GM18502 (cell line): ENCODE data around the gene SHC2.

Experiments
- ATAC-seq: cut with Tn5 transposase; IDR thresholded peaks from one replicate; pipeline ENCODE4 v1.9.1; 2021; ENCODE audit warnings: mild to moderate bottlenecking; ENCODE audit not compliant: unreplicated experiment, poor library complexity

The SHC2 gene

DNA sequence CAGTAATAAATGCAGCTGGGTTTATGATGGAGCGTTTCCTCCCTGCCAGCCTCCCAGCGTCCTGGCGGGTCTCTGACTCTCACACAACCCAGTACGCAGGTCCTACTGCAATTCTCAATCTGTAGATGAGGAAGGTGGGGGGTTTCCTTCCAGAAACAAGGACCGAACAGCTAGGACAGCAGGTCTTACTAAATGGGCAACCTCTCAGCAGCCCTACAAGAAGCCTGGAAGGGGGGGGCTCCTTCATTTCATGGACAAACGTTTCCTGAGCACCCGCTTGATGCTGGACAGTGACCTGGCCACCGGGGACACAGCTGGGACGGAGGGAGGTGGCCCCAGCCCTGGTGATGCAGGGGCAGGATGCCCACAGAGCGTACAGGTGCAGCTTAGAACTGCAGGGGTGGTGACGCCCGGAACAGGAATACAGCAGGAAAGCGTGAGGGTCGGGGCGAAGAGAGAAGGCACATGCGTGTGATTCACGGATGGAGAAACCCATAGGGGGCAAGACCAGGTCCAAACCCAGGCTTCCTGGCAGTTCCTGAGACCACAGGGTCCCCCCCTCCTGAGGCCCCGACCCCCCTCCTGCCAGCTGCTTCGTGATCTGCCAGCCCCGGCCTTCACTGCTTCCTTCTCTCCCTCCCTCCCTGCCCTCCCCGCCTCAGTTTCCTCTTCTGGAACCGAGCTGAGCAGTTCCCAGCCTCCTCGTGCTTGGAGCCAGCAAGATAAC lies 51.2 kb downstream of the SHC2 start:
- no peak for ATAC-seq

DNA sequence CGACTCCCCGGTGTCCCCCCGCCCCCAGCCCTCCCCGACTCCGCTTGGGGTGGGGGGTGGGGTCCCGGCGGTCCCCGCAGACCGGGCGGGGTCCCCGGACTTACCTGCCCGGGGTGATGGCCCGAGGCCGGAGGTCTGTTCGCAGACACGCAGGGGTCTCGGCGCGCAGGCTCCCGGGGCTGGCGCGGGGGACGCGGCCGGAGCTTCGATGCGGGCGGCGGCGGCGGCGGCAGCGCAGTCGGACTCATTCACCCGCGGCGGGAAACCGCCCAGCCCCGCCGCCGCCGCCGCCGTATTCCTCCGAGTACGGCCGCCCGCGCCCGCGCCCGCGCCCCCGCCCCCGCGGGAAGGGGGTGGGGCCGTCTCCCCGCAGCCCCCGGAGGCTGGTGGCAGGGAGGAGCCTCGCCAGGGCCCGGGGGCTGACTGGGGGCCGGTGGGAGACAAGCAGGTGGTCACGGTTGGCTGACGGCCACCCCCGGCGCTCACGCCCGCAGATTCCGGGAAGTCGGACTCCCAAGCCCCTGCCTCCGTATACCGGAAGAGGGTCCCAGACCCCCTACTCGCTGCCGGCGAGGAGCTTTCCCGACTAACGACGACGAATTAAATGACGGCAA lies 51.8 kb downstream of the SHC2 start, which contains the start of gene C2CD4C:
Gene C2CD4C, minus strand, starts transcription at position 246 of the 614 bp plus-strand sequence. CDS start 786 bp downstream, outside the sequence.
- no peak for ATAC-seq

DNA sequence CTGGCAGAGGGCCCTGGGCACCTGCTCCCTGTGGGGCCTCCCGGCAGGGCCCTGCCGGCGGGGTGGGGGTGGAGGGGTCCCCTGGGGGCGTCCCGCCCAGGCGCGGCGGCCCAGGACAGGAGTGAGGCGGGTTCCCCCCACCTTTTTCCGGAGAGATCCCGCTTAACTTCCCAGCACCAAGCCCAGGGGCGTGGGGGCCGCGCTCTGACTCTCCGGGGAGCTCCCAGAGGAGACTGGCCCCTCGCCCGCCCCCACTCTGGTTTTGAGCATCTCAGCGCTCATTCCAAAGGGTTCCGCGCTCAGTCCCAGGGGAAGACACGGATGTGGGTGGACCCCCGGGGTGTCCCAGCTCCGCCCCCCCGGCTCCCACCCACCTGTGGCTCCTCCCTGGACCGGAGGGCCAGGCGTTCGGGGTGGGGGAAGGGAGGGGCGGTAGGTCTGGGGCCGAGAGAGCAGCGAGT lies 52.4 kb downstream of the SHC2 start:
- ATAC-seq = no peak

DNA sequence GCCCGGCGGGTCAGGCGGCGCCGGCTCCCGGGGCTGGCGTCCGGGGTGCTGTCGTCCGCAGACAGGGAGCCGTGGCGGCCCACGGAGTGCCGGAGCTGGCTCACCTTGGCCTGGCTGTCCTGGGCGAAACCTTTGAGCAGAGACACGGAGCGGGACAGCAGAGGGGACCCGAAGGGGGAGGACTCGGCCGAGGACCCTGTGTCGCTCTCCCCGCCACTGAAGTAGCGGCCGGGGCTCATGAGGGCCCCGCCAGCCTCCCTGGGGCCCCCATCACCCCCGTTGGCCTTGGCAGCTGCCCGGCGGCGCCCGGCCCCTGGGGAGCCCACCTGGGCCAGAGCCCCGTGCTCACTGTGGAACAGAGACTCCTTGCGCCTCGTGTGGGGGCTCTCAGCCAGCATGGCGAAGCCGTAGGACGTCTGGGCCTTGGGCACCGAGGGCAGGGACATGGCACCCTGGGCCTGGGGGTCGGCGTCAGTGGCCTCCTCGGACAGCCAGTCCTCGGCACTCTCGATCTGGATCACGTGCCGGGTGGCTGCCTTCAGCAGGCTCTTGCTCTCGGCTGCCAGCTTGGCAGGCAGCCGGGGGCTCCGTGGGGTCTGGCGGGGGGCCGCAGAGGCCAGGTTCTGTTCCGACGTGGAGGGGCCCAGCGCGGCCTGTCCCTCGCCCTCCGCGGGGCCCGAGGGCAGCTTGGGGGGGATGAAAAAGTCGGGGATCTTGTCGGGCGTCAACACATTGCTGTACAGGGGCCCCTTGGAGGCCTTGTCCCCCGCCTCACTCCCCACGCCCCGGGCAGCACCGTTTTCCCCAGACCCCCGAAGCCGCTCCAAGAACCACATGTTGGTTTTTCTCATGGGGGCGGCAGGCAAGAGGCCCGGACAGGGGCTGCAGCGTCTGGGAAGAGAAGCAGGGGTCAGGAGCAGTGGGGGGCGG lies 53.1 kb downstream of the SHC2 start:
- no peak for ATAC-seq

DNA sequence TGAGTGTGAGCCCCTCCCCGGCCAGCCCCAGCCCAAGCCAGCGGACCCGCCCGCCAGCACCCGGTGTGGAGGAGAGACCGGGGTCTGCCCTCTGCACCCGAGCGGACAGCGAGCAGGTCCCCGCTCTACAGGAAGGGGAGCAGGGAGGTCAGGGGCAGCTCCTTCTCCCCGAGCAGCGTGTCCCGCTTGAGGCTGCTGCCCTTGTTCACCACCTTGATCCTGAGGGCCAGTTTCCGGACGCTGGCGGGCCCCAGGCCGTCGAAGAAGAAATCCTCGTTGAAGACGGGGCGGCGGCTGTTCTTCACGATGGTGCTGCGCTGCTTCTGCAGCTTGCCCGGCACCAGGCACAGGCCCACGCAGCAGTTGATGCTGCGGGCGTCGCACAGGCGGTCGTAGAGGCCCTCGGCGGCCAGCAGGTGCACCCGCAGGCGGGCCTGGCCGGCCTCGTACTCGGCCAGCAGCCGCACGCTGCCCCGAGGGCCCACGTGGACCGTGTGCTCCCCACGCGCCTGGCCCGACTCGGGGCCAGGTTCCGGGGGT lies 53.8 kb downstream of the SHC2 start:
- no peak for ATAC-seq

DNA sequence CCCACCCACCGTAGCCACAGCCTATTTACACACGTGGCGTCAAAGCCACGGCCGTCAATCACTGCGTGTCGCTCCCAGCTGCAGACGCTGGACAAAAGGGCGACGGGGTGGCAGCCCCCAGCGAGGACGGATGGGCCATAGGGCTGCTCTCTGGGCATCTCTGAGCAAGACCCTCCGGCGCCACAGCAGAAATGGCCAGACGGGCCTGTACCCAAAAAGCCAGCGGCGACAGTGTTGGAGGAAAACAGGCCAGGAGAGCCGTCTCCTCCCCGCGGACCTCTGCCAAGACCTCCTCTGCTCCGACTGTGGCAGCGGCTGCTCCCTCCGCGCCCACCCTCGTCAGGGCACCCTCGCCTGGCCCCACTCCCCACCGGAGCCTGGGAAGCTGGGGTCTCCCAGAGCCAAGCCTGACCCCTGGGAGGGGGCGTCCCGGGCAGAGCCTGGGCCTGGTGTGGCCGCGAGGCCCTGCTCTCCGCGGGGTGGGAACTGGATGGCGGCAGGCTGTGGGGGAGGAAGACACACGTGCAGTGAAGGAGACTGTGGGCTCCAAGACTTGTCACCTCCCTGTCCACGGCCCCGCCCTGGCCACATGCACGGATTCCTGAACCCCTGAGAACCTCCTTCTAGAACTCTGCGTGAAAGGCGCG lies 54.6 kb downstream of the SHC2 start:
- no peak for ATAC-seq

DNA sequence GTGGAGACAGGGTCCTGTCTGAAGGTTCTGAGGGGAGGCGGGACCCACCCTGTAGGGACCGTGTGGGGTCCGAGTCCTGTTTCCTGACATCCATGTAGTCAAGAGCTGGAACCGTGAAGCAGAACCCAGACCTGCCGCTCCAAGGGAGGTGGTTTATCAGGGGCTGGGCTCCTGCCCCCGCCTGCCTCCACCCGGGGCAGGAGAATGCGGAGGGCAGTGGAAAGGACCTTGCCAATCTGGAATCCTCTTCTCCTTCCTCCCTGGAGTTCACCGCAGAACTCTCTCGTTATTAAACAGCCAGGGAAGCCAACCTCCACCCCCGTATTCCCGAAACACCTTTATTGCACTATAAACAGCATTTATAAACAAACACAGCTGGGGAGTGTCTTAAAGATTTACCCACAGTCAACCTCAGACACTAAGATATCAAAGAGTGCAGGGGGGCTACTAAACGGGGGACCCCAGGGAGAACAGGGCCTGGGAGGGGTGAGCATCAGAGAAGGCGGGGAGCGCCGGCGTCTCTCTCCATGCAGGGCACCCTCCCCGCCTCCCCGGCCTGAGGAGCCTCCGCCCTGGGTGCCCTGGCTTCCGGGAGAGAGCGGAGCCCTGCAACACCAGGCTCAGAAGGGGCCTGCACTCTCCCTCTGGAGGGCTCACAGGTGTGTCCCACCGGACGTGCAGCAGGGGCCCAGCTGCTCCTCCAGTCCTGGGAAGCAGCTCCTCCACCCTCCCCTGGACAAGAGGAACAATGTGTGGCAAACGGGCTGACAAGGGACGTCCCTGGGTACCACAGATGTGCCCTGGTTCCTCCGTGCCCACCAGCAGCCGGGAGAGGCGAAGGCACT lies 55.5 kb downstream of the SHC2 start:
- no peak for ATAC-seq

DNA sequence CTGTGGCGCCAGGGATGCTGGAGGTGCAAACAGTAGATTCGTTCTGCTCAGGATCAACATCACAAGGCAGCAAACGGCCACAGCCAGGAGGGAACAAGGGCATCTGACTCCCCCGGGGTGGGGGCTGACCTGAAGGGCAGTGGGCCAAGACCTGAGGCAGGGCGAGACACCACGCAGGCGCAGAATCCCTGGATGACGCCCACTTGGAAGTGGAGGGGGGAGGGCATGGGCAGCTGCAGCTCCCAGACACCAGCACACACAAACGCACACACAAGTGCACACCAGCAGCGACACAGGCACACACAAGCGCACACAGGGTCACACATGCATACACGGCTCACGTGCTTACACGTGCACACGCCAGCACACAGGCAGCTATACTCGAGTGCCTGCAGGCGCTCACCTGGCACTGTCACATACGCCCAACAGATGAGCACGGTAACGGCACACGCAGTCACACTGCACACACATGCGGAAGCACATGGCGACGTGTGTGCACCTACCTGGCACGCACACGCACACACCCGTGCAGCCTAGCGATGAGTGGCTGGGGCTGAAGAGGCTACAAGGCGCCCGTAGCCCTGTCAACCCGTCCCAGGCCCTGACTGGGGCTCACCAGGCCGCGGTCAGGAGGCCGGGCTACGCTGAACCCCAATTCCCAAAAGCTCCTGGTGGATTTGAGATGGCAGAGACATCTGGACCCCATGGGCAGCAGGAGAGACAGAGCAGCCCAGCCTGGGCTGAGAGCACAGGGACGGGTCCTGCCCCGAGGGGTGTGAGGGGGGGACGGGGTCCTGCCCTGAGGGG lies 57.4 kb downstream of the SHC2 start:
- ATAC-seq = no peak

DNA sequence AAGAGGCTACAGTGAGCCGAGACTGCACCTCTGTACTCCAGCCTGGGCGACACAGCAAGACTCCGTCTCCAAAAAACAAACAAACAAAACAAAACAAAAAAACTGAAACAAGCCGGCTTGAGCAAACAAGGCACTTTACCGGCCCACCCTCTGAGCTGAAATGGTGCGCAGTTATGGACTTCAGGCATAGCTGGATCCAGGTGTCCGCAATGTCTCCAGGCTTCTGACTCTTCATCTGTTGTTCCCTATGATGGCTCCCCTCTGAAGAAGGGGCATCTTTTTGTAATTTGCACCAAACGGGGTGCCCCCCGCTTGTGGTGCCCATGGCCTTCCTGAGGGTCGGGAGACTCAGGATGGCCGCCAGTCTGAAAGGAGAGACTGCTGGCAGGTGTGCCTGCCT lies 58.0 kb downstream of the SHC2 start:
- ATAC-seq = no peak

DNA sequence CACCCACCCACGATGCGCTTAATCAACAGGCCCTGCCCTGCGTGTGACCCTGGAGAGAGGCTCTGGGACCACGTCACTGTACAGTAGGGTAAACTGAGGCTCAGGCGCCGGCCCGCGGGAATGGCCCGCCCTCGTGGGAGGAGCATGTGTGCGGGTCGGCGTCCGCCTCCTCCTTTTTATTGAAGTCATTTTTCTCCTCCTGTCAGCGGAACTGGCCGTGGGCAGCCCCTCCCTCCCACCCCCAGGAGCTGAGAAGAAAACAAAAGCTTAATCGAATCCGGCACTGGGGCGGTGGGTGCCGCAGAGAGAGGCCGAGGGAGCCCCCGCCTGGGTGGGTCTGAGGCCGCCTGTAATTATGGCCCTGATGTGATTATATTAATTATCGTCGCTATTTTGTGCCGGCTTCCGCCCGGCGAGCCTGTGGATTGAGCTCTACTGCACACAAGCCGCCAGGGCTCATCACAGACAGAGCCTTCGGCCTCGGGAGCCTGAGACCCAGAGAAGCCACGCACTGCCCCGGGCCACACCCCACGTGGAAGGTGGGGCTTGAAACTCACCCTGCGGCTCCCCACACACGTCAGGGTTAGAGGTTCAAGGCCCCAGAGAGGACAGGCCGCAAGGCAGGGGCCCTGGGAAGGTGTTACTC lies 58.8 kb downstream of the SHC2 start:
- ATAC-seq = no peak

DNA sequence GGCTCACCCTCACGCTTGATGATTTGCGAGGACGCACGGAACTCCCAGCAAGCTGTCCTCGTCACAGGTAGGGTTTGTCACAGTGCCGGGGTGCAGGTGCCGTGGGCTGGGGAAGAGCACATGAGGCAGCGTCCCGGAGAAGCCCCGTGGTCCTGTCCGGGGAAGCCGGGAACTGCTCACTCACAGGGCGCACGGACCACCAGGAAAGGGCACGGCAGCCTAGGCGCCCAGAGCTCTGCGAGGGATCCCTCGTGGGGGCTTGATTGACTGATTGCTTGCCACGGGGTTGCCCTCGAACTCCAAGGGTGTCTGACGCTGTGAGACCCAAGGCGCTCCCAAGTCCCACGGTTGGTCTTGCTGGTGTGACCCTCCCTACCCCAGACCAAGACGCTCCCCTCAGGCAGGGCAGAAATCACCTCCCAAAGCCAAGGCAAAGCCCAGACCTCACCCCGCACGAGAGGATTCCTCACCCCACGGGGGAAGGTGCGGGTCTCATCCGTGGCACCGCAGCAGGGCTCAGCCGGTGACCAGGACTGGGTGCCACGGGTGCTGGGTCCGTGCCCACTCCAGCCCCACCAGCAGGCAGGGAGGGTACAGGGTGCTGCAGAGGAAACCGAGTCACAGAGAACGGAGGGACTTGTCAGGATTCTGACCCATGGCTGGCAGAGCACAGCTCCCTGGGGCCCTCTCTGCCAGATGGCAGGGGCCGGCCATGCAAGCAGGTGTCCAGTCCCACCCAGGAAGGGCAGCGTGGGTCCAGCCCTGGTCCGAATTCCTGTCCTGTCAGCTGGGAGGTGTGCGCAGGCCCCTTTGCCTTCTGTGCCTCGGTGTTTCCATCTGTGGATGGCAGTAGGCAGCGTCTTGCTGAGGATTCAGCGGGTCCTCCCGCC lies 59.6 kb downstream of the SHC2 start:
- no peak for ATAC-seq

DNA sequence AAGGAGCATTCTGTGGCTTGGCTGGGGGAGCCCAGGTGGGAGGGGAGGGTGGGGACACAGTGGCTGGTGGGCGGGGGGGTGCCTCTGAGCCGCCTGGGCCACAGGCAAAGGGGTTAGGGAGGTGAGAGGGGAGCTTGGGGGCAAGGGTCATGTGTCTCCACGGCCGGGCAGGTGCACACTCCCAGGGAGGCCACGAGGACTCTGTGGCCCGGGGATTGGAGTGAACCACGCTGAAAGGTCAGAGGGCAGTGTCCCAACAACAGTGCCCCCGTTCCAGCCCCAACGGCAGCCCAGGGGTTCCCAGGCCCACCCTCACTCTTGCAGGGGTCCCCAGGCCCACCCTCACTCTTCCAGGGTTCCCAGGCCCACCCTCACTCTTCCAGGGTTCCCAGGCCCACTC lies 61.5 kb downstream of the SHC2 start:
- ATAC-seq = no peak

DNA sequence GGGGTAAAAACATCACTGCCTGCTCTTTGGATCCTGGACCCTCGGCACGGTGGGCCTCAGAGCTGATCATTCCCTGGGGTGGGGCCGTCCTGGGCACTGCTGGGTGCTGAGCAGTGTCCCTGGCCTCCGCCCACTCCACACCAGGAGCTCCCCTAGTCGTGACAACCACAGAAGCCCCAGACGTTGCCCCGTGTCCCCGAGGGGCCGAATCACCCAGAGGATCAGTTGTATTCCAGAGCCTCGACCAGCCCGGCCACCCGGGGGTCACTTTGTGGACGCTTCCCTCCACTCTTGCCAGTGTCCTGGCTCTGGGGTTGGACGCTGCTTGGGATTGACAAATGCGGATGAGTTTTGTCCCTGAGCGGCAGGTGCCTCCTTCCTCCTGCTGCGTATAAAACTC lies 62.1 kb downstream of the SHC2 start:
- no peak for ATAC-seq

DNA sequence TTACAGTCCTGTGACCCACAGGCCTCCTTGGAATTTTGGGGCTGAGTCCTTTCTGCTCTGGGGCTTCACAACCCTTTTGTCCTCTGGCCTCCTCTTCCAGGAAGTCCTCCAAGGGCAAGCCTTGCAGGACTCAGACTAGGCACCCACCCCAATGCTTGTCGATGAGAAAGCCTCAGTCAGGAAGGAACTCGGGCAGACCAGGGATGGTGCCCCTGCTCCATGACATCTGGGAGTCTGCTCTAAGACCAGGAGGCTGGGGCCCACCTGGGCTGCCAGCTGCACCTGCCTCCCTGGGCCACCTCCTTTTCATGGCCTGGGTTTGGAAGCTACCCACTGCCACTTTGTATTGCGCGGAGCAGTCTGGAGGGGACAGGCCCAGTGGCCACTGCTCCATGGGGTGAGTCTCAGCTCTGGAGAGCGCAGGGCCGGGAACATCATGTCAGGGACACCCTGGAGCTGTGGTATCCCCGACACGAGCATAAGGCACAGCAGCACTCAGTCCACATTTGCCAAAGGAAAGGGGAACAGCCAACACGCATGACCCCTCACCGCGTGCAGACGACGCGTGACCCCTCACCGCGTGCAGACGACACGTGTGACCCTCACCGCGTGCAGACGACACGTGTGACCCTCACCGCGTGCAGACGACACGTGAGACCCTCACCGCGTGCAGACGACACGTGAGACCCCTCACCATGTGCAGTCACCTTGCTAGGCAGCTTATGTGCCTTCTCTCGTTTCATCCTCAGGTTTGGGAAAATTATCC lies 62.7 kb downstream of the SHC2 start:
- no peak for ATAC-seq

DNA sequence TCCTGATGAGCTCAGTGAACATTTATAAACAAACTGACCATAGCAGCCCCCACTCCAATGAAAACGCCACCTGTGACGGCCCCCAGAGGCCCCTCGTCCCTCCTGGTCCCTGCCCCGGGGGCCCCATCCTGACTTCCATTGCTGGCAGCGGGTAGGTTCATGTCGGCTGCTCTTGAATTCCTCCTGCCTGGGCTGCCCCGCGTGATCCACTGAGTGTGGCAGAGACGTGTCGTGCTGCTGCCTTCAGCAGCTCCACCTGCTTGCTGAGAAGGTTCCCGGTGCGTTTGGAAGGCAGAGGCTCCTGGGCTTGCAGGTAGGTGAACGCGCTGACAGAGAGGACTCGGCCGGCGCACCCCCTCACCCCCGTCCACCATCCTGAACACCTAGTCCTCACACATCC lies 63.5 kb downstream of the SHC2 start:
- ATAC-seq = no peak

DNA sequence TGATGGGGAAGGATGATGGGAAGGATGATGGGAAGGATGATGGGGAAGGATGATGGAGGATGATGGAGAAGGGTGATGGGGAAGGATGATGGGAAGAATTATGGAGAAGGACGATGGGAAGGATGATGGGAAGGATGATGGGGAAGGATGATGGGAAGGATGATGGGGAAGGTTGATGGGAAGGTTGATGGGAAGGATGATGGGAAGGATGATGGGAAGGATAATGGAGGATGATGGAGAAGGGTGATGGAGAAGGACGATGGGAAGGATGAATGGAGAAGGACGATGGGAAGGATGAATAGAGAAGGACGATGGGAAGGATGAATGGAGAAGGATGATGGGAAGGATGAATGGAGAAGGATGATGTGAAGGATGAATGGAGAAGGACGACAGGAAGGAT lies 65.4 kb downstream of the SHC2 start:
- ATAC-seq = no peak
